ENCODE measurements around the gene FLYWCH1.

FLYWCH1 gene

DNA sequence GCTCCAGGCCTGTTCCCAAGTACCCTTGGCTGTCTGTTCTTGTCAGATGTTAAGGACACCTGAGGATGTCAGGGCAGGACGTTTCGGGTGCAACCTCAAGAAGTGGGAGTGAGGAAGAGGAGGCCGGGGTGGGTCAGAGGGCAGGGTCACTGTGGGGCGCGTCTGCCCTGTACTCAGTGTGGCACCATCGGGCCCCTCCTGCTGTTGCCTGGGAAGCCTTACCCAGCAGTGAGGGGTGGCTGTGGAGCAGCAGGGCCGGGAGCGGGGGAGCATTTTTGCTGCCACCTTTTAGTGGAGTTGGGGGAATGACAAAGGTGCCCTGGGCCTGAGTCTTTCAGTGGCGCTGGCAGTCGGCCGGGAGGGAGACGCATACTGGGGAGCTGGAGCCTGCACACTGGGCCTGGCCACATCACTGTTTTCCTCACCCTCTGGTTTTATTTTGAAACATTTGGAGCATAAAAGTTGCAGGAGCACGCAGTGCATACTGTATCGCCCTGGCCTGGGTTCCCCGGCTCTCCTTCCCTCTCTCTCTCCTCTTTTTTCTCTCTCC lies 11.1 kb upstream of the FLYWCH1 start:
- DNase-seq = no peak

DNA sequence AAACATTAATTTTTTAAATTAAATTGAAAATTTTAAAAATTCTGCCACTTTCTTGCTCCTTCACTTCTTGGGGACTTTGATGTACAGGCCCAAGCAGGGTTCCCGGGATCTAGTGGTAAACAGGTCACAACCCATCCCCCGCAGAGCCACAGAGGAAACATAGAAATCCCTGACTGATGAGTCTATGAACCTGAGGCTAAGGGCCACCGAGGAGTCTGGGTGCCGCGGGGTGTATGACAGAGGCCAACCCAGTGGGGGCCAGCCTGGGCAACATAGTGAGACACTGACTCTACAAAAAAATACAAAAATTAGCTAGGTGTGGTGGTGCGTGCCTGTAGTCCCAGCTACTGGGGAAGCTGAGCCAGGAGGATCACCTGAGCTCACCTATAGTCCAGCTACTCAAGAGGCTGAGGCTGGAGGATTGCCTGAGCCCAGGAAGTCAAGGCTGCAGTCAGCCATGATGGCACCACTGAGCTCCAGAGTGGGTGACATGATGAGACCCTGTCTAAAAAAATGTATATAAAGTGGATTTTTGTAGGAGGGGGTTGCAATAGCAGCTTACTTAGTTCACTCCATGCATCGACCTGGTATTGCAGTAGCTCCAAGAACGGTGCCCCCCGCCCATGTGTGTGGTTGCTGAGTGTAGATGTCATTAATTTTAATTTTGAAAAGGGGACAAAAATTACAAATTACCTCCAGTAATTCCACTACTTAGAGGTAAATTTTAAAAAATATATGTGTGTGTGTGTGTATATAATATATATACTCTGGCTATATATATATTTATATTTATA lies 9.2 kb upstream of the FLYWCH1 start:
- DNase-seq = no peak

DNA sequence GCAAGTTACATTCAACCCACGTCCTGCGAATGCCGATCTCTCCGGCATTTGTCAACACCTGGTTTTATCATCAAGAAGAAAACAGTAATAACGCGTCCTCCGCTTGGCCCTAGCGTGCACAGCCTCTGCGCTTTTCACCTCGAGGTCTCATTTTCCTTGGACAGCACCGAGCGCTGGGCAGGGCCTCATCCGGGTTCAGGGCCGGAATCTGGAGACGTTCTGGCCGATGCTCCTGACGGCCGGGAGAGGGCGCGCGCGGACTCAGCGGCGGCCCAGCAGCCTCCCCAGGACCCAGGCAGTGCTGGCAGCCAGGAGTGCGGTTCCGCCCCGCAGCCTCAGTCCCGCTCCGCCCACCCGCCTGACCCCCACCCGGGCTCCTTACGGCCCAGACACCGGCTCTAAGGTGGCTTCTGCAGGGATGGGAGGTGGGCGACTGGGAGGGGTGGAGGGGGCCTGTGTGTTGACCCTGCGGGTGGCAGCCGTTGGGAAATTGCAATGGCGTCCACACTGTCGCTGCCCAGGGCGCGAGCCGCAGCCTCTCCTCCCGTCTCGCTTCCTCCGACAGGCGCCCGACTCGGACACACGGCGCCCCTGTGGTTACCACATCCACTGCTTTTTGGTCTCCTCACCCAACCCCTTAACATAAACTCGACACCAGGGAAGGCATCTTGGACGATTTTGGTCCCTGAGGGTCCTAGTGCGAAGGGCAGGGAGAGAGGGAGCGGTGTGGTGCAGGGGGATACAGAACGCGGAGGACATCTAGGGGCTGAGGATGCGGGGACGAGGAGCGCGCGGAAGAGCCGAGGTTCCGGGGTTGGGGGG lies 7.4 kb upstream of the FLYWCH1 start:
- peak; percentile 78 to 83 for DNase-seq

DNA sequence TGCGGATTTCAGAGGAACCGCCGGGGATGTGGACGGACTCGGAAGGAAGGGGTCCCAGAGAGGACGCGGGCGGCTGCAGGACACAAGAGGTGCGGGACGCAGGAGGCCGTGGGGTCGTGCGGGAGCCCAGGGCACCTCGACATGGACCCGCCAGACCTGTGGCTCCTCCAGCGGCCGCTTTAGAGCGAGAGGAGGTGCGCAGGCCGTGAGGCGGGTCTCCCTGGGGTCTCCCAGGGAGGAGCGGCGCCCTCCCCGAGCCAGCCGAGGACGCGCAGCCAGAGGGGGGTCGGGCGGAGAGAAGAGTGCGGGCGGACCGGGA lies 6.8 kb upstream of the FLYWCH1 start:
- DNase-seq = no peak

DNA sequence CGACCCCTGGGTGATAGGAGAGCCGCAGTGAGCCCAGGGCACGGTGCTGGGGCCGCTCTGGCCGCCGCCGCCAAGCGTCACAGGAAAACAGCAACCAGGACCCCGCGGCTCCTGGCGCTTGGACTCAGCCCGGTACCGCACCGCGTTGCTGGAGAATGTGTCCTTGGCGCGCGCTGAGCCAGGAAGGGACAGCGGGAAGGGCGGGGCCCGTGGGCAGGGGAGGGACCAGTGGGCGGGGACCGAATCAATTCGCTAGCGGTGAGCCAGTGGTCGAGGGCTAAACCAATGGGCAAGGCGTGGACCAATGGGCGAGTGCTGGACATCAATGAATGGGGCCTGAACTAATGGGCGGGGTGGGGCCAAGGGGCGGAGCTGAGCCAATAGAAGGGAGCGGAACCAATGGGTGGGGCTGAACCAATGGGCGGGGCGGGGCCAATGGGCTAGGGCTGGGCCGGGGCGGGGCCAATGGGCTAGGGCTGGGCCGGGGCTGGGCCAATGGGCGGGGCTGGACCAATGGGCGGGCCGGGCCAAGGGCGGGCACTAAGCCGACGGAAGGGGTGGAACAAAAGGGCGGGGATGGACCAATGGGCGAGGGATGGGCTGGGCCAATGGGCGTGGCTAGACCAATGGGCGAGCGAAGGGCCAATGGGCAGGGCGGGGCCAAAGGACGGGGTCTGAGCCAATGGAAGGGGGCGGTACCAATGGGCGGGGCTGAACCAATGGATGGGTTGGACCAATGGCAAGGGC lies 6.3 kb upstream of the FLYWCH1 start:
- DNase-seq = peak; percentile 95

GRCh38 chr16:2905988-2906387 lies 5.7 kb upstream of the FLYWCH1 start:
- no peak for DNase-seq

GRCh38 chr16:2907084-2907753 lies 4.5 kb upstream of the FLYWCH1 start:
- DNase-seq = peak; percentile 72

DNA sequence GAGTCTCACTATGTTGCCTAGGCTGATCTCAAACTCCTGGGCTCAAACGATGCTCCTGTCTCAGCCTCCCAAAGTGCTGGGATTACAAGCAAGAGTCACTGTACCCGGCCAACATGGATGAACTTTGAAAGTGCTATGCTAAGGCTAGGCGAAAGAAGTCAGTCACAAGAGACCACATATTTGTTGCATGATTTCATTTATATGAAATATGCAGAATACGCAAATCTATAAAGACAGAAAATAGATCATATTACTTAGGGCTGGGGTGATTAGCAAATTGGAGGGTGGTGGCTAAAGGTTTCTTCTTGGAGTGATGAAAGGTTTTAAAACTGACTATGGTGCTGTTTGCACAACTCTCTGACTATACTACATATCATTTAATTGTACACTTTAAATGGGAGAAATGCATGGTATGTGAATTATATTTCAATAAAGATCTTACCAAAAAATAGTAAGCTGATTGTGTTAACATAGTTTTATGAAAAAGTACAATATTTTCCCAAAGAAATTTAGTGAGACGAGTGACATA lies 1.2 kb upstream of the FLYWCH1 start:
- DNase-seq = no peak

DNA sequence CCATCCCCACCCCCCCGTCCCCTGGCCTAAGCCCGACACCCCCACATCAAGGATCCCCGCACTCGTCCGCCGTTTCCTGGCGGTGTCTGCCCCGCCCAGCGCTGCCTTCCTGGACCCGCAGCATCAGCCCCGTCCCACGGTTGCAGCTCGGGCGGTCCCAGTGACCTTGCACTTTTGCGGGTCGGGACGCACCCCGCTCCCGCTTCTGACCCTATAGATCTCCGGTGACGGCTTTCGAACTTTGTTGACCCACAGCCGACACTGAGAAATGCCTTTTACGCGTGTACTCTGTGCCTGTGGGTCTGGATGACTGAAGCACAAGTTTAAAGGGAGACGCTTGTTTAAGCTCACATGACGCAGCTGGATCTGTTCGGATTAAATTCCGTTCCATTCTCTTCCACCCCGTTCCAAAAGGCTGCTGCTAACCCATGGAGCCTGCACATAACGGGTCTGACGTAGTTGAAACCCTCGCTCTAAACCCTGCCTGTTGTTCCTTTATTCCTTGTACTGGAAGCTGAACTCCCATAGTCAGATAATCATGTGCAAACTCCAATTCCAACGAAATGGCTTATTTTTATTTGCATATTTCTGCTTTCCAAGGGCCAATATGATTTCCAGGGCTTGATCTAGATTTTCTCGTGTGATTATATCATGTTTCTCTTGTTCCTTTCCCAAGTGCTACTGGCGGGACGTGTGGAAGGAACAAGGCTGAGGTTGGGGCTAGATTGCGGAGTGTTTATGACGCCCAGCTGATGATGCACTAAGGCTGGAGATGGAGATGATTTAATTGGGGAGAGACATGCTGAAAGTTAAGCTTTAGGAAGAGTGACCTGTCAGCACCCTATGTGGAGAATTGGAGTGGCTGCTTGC lies 834 bp downstream of the FLYWCH1 start:
- peak in 1 of 2 donors; percentile 20 for DNase-seq

DNA sequence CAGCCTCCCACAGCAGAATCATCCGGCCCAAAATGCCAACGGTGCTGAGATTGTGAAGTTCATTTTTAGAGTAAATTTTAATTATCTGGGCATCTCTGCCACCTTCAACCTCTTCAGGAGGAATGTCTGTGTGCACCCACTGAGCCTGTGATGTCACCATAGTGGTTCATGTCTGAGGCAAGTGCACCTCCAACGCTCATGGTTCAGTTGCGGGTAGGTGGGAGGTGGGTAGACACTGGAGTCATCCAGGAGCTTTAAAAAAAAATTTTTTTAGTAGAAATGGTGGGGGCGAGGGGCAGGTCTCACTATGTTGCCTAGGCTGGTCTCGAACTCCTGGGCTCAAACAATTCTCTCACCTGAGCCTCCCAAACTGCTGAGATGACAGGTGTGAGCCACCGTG lies 1.9 kb downstream of the FLYWCH1 start:
- DNase-seq = no peak

DNA sequence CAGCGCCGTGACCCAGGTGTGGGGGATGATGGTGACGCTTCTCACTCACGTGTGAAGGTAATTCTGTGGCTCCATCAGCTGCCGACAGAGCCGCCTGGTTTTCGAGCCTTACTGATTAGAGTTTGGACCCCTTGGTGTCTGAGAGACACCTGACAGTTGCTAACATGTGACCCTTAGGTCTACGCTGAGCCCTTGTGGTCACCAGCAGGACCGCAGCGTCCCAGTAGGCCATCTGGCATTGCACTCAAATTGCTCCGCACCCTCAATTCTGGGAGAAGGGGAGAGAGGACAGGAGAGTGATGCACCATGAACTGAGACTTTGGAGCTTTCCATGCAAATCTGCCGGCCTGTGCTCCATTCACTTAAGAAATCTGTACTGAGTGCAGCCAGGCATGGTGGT lies 2.5 kb downstream of the FLYWCH1 start:
- no peak for DNase-seq

- no peak for DNase-seq
Observed at GRCh38 chr16:2915196-2915929, 3.6 kb downstream of the FLYWCH1 start.

- peak; percentile 58 to 79 for DNase-seq
Observed at GRCh38 chr16:2919511-2920255, 8.0 kb downstream of the FLYWCH1 start.

DNA sequence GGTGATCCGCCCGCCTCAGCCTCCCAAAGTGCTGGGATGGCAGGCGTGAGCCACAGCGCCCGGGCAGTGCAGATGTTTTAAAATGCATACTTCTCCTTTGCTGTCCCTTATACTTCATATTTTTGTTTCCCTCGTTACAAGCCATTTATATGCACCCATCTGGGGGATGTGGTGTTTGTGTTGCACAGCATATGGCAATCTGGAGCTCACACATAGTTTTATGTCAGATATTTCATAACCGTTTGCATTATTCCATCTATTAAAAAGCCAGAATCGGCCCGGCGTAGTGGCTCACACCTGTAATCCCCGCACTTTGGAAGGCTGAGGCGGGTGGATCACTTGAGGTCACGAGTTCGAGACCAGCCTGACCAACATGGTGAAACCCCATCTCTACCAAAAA lies 11.8 kb downstream of the FLYWCH1 start:
- no peak for DNase-seq

DNA sequence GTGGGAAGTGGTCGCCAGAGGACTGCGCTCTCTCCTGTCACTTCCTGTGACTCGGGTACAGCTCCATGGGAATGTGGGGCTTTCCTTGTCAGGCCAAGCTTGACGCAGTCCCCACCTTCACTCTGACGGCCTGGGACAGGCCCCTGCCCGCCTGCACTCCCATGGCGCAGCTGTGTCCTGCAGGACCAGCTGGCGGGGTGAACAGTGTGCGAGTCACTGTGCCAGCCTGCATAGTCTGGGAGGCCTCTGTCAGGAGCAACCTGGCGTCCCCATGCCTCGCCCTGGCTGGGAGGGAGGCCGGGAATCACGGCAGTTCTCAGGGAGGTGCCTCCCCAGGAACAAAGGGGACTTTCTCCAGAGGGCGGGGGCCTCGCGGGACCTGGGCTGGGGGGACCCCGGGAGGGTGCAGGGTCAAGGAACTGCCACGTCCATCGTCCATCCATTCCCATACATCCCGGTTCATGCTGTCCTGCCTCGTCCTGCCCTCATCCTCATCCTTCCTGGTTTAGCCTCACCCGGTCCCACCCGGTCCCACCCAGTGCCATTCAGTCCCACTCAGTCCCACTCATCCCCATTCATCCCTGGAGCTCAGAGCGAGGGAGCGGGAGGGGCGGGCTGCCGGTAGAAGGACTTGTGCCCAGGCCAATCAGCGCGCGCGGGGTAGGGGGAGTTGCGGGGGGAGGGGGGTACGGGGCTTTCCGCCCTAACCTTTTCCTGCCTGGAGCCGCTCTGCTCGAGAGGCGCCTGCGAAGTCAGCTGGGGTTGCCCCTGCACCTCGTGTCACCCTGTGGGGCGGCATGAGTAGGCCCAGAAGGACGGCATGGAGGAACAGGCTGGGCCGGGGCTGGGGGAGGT lies 13.4 kb downstream of the FLYWCH1 start:
- no peak for DNase-seq

- DNase-seq = no peak
Observed at GRCh38 chr16:2925951-2926649, 14.4 kb downstream of the FLYWCH1 start.

DNA sequence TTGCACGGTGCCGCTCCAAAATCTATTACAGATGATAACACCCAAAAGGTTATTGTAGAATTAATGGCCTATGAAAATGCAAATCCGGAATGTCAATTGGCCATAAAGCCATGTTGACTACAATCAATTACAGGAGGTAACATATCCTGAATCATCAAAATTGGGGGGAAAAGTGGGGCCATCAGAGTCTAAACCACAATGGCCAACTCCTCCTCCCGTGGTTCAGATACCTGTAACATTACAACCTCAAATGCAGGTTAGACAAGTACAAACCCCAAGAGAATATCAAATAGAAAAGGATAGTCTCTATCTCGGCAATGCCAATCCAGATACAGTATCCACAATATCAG lies 14.9 kb downstream of the FLYWCH1 start:
- DNase-seq = no peak

DNA sequence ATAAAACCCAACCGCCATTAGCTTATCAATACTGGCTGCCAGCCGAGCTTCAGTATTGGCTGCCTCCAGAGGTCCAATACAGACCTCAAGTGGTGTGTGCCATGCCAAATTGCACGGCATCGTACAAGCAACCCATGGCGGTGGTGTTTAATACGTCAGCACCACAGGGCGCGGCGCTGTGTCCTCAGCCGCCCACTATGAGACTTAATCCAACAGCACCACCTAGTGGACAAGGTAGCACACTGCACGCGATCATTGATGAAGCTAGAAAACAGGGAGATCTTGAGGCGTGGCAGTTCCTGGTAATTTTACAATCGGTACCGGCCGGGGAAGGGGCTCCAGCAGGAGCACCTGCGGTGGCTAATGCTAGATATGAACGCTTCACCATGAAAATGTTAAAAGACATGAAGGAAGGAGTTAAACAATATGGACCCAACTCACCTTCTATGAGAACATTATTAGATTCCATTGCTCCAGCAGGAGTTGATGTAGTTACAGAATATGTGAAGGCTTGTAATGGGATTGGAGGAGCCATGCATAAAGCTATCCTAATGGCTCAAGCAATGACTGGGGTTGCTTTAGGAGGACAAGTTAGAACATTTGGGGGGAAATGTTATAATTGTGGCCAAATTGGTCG lies 15.4 kb downstream of the FLYWCH1 start:
- peak; percentile 86 to 91 for DNase-seq
